HepG2 (cell line): Measurements from ENCODE around the gene SHROOM1. TPM values are rescaled to one million over a fixed set of nuclear protein-coding genes. Genes with fewer than 3 reads are reported as not detected.

ENCODE experiments used
- ATAC-seq: fragments of 200-7000 bp; cut with Tn5 transposase; 3 replicates; pipeline ENCODE4 v1.9.1; 2020; ENCODE audit warnings: mild to moderate bottlenecking, moderate library complexity
- BruUV-seq: library from RNA; stranded (reverse); fragments of 400-500 nt; replicated peaks from 2 replicates; lab custom pipeline; 2021; lab: Mats Ljungman, UMichigan
- CTCF ChIA-PET: fragments of 300-600 bp; formaldehyde crosslinking; extraction: SDS; loops from one replicate; lab custom pipeline; 2021; ENCODE audit warnings: low total read pairs, inconsistent platforms, low intra/inter-chr PET ratio; lab: Yijun Ruan, JAX
- POLR2A ChIA-PET: fragments of 350-600 bp; sonication (Branson Sonifier 250); formaldehyde crosslinking; loops from one replicate; lab custom pipeline; 2020; ENCODE audit warnings: antibody characterized with exemption, inconsistent platforms; lab: Yijun Ruan, JAX
- DNase-seq: peaks from one replicate; pipeline ENCODE4 v3.0.0-alpha.2; 2015; ENCODE audit warnings: low spot score
- FAIRE-seq: peaks from 3 replicates; lab custom pipeline; 2011; peaks lifted over from hg19 to GRCh38; lab: Jason Lieb, UNC
- H2AFZ ChIP-seq: one replicate; pipeline ENCODE4 v1.6.1; 2011; ENCODE audit warnings: low read length, inconsistent platforms
- H3K27ac ChIP-seq: fragments of 300-600 bp; 3 replicates; pipeline ENCODE4 v1.8.0; 2011; ENCODE audit warnings: mixed run types, mild to moderate bottlenecking, mixed read lengths, low read length, inconsistent platforms; ENCODE audit not compliant: insufficient read depth; ENCODE audit errors: extremely low read length
- H3K27me3 ChIP-seq, 2 experiments: fragments of 200-600 bp in 1 of 2; 2 replicates in 1 of 2; 3 replicates in 1 of 2; pipeline versions ENCODE4 v1.6.0 to v1.8.0; 2011; ENCODE audit warnings: low read length in 2 of 2, mild to moderate bottlenecking in 2 of 2, moderate library complexity in 2 of 2, inconsistent platforms in 1 of 2; ENCODE audit not compliant: insufficient read depth in 2 of 2, control insufficient read depth in 1 of 2
- H3K36me3 ChIP-seq, 2 experiments: fragments of 200-600 bp in 1 of 2; replicated peaks in 1 of 2; 2 replicates in 1 of 2; 3 replicates in 1 of 2; pipeline versions ENCODE4 v1.5.1 to v1.8.0; 2011; ENCODE audit warnings: low read length in 2 of 2, inconsistent platforms in 1 of 2; ENCODE audit not compliant: insufficient read depth in 2 of 2, control insufficient read depth in 1 of 2
- H3K4me1 ChIP-seq: 2 replicates; pipeline ENCODE4 v1.5.1; 2012; ENCODE audit warnings: low read length, inconsistent platforms; ENCODE audit not compliant: insufficient read depth
- H3K4me2 ChIP-seq: 2 replicates; pipeline ENCODE4 v1.6.0; 2011; ENCODE audit warnings: low read depth, low read length, inconsistent platforms
- H3K4me3 ChIP-seq, 3 experiments: fragments of 200-600 bp in 1 of 3; sonication (generic), shearing (Covaris generic) in 1 of 3; replicated peaks in 1 of 3; 2 replicates each; pipeline ENCODE4 v1.5.1; 2011 to 2016; ENCODE audit warnings: low read length in 3 of 3, inconsistent platforms in 2 of 3, low read depth in 2 of 3, mild to moderate bottlenecking in 2 of 3, control low read depth in 1 of 3, mixed read lengths in 1 of 3; ENCODE audit not compliant: insufficient read depth in 1 of 3
- H3K79me2 ChIP-seq: one replicate; pipeline ENCODE4 v1.6.1; 2011; ENCODE audit warnings: low read length, inconsistent platforms; ENCODE audit not compliant: insufficient read depth
- H3K9ac ChIP-seq: 2 replicates; pipeline ENCODE4 v1.6.0; 2011; ENCODE audit warnings: mild to moderate bottlenecking, low read depth, low read length, inconsistent platforms; ENCODE audit not compliant: insufficient read depth
- H3K9me3 ChIP-seq: 2 replicates; pipeline ENCODE4 v1.5.1; 2012; ENCODE audit warnings: mild to moderate bottlenecking, low read length
- H4K20me1 ChIP-seq: 2 replicates; pipeline ENCODE4 v1.6.0; 2011; ENCODE audit warnings: inconsistent platforms, mild to moderate bottlenecking, low read length, moderate library complexity; ENCODE audit not compliant: insufficient read depth
- ARNTL ChIP-seq: sonication (generic); formaldehyde crosslinking; IDR thresholded peaks from 2 replicates; pipeline ENCODE4 v1.4.0; 2020; ENCODE audit warnings: mild to moderate bottlenecking, missing genetic modification reagents
- CREB3 ChIP-seq: sonication (generic); formaldehyde crosslinking; IDR thresholded peaks from 2 replicates; pipeline ENCODE4 v1.5.0; 2020; ENCODE audit warnings: missing genetic modification reagents
- FOXC1 ChIP-seq: sonication (generic); formaldehyde crosslinking; IDR thresholded peaks from 2 replicates; pipeline ENCODE4 v1.8.0; 2022; ENCODE audit warnings: mild to moderate bottlenecking, missing genetic modification reagents, borderline replicate concordance
- STAT5B ChIP-seq: sonication (generic); formaldehyde crosslinking; IDR thresholded peaks from 2 replicates; pipeline ENCODE4 v1.4.0; 2020; ENCODE audit warnings: missing genetic modification reagents
- THAP9 ChIP-seq: sonication (generic); formaldehyde crosslinking; IDR thresholded peaks from 2 replicates; pipeline ENCODE4; 2020; ENCODE audit warnings: missing genetic modification reagents, mild to moderate bottlenecking, borderline replicate concordance
- ZBTB7B ChIP-seq: sonication (generic); formaldehyde crosslinking; IDR thresholded peaks from 2 replicates; pipeline ENCODE4 v1.4.0; 2020; ENCODE audit warnings: missing genetic modification reagents
- ZMYM4 ChIP-seq: sonication (generic); formaldehyde crosslinking; IDR thresholded peaks from 2 replicates; pipeline ENCODE4 v1.8.1; 2023; ENCODE audit warnings: mild to moderate bottlenecking, missing genetic modification reagents
- ZNF263 ChIP-seq: sonication (generic); formaldehyde crosslinking; IDR thresholded peaks from 2 replicates; pipeline ENCODE4 v1.4.0; 2020; ENCODE audit warnings: missing genetic modification reagents
- ZNF563 ChIP-seq: sonication (generic); formaldehyde crosslinking; IDR thresholded peaks from 2 replicates; pipeline ENCODE4 v1.8.0; 2022; ENCODE audit warnings: mild to moderate bottlenecking, moderate library complexity, missing genetic modification reagents
- ZNF672 ChIP-seq: sonication (generic); formaldehyde crosslinking; IDR thresholded peaks from 2 replicates; pipeline ENCODE4 v1.8.1; 2022; ENCODE audit warnings: missing genetic modification reagents
- ZNF773 ChIP-seq: sonication (generic); formaldehyde crosslinking; IDR thresholded peaks from 2 replicates; pipeline ENCODE4 v1.4.0; 2020; ENCODE audit warnings: missing genetic modification reagents, borderline replicate concordance
- WGBS: methylation state at CpG from one replicate; pipeline ENCODE4 v1.1.6; 2017; ENCODE audit warnings: low lambda C conversion rate; 5-methylcytosine and 5-hydroxymethylcytosine counted together
- in situ Hi-C: cut with HindIII; loops from 2 replicates; pipeline ENCODE4 v1.10.0; 2017; ENCODE audit warnings: low pct_unique_long_range_greater_than_20kb; ENCODE audit not compliant: extremely low pct_ligation_motif_present
- intact Hi-C: fragments of 100-400 bp; cut with micrococcal nuclease; formaldehyde crosslinking; loops from one replicate; pipeline ENCODE4 v1.10.0; 2022; ENCODE audit not compliant: unreplicated experiment
- polyA plus RNA-seq, 8 experiments: library from polyadenylated mRNA; depleted of rRNA in 3 of 8; stranded (reverse) in 7 of 8; unstranded in 1 of 8; fragments of >200 nt; fragmentation: Illumina TruSeq in 4 of 8; extraction: Trizol in 4 of 8; gene quantifications; 2 replicates each; pipeline versions ENCODE4 v1.2.1 to v1.2.3, GENCODE V29; 2011 to 2016; ENCODE audit warnings: low read depth in 4 of 8, missing spikeins in 1 of 8, mixed read lengths in 1 of 8; ENCODE audit not compliant: insufficient read depth in 1 of 8
- total RNA-seq, 5 experiments: library from RNA; depleted of rRNA; stranded (reverse); fragments of >200 nt; fragmentation: Illumina TruSeq; extraction: Trizol; gene quantifications; 2 replicates each; pipeline ENCODE4 v1.2.3, GENCODE V29; 2016; ENCODE audit warnings: low read depth in 1 of 5
- TF ChIP-seq, protein P1 (sequence below): sonication (generic); formaldehyde crosslinking; IDR thresholded peaks from 2 replicates; pipeline ENCODE4 v1.8.1; 2022; ENCODE audit warnings: mild to moderate bottlenecking, missing genetic modification reagents

SHROOM1 gene
- total and polyA plus RNA-seq, 2 of the 13 experiments (the other 11 are each of a cell fraction or from before 2014, with no cell fraction given), result 18.2 to 25.7 TPM

GRCh38 chr5:132776938-132777208 is 53.6 kb downstream of the SHROOM1 start:
- ATAC-seq, result peak; percentile 23
- Histone ChIP-seq H3K27me3 (no peaks in the 10 kb centered on the region), H2AFZ (no peak overlapping the region), H3K9me3 (no peaks in the 10 kb centered on the region), H3K27ac (peak overlapping the region; percentile 55), H3K4me2 (peak overlapping the region; percentile 75), H3K79me2 (peaks cover 38% of the 10 kb centered on the region), H3K36me3 (no peaks in the 10 kb centered on the region), H3K9ac (peak overlapping the region; percentile 84), H4K20me1 (no peaks in the 10 kb centered on the region), H3K4me1 (peaks cover 53% of the 10 kb centered on the region), H3K4me3 (peak overlapping the region; percentile 66 to 93 (median 72); a peak in 5 of 6 replicates)
- no TSS peak for BruUV-seq
- CTCF ChIA-PET, result no interaction called here
- no CpG with 5 or more reads among the region's 40 CpGs for WGBS
- in situ Hi-C loops, result no loop called here
- TF ChIP-seq ZNF672 (CRISPR knock-in tag), result no peak
- TF ChIP-seq, protein P1, sequence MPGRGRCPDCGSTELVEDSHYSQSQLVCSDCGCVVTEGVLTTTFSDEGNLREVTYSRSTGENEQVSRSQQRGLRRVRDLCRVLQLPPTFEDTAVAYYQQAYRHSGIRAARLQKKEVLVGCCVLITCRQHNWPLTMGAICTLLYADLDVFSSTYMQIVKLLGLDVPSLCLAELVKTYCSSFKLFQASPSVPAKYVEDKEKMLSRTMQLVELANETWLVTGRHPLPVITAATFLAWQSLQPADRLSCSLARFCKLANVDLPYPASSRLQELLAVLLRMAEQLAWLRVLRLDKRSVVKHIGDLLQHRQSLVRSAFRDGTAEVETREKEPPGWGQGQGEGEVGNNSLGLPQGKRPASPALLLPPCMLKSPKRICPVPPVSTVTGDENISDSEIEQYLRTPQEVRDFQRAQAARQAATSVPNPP, result 0 out of 2 replicates have a peak, but pooled peaks have one; percentile 29
- no peak for FAIRE-seq
- intact Hi-C loops, result loop anchor here (2.0 kb wide), 2 partner anchors 30 to 44 kb away; no protein-coding TSS in a partner anchor
- DNase-seq, result no peak
- POLR2A ChIA-PET, result interaction anchor here (0.6 to 4.2 kb wide), 3 partner anchors 30 to 178 kb away, joined by 3 to 21 read pairs (median 10); no protein-coding TSS in a partner anchor

- ATAC-seq, result peak; percentile 21
- TF ChIP-seq THAP9 (no peak), ZNF773 (CRISPR knock-in tag) (no peak), CREB3 (CRISPR knock-in tag) (no peak), ARNTL (CRISPR knock-in tag) (no peak), ZMYM4 (0 out of 2 replicates have a peak, but pooled peaks have one; percentile 18), ZBTB7B (0 out of 2 replicates have a peak, but pooled peaks have one; percentile 36), FOXC1 (CRISPR knock-in tag) (0 out of 2 replicates have a peak, but pooled peaks have one; percentile 24), ZNF263 (CRISPR knock-in tag) (peak; percentile 71), STAT5B (no peak), ZNF563 (CRISPR knock-in tag) (peak; percentile 46; the same call in 1 of the 2 replicates)
Measured at GRCh38 chr5:132776131-132776937, 54.1 kb downstream of the SHROOM1 start.

More at GRCh38 chr5:132776131-132776937, 54.1 kb downstream of the SHROOM1 start:
- ChIA-PET CTCF (no interaction called here), POLR2A (interaction anchor here (0.6 to 4.2 kb wide), 7 partner anchors 31 to 286 kb away, joined by 3 to 21 read pairs (median 3); partner anchors contain the start of gene KIF3A)
- in situ Hi-C loops, result no loop called here
- peaks cover 38% of the 10 kb centered on the region for H3K79me2 ChIP-seq
- H3K27me3 ChIP-seq, result no peaks in the 10 kb centered on the region
- no peaks in the 10 kb centered on the region for H4K20me1 ChIP-seq
- peak overlapping the region; percentile 66 to 93 (median 72) for H3K4me3 ChIP-seq
- peak overlapping the region; percentile 84 for H3K9ac ChIP-seq
- peak overlapping the region; percentile 55 for H3K27ac ChIP-seq
- 0% methylated on average over 11 of the region's 39 CpGs for WGBS
- peak overlapping the region; percentile 75 for H3K4me2 ChIP-seq
- peak; percentile 19 for DNase-seq
- intact Hi-C loops, result loop anchor here (2.0 kb wide), 2 partner anchors 30 to 44 kb away; no protein-coding TSS in a partner anchor
- H3K9me3 ChIP-seq, result no peaks in the 10 kb centered on the region
- FAIRE-seq, result no peak
- no TSS peak for BruUV-seq
- H3K4me1 ChIP-seq, result peaks cover 58% of the 10 kb centered on the region
- no peaks in the 10 kb centered on the region for H3K36me3 ChIP-seq
- no peak overlapping the region for H2AFZ ChIP-seq
